D341Med (cell line): ENCODE results near the gene LYPLAL1.
A peak's percentile ranks its signal among the peaks of the same experiment; 100 is the strongest.
"Not testable (repeated sequence)": the region's sequence is repeated elsewhere in the genome, so short reads cannot be mapped to it uniquely, and the experiment has no call there.

Source experiments
- DNase-seq: peaks from one replicate; pipeline ENCODE4 v3.0.0; 2012; ENCODE audit warnings: low spot score

LYPLAL1 gene

DNA sequence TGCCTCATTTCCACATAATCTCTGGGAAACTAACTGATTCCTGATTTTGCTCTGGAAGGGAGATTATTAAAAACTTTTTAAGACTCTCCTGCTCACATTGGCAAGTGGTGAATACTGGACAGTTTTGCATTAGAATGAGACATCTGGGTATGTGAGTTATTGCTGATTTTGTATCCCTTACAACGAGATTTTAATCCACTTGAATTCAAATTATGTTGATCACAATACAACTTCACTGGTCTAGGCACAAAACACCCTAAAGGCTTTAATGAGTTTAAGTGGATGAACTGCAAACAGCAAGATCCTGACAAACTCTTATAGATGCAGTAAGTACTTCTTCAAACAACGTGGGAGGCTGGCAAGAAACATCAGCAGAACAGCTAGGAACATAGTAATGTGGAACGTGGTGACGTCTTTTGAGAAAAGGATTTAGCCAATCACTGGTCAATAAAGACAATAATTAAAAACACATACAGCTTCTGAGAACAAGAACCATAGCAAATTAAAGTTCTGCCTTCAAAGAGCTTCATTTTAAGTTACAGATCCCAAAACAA is 10.2 kb upstream of the LYPLAL1 start:
- DNase-seq: no peak

DNA sequence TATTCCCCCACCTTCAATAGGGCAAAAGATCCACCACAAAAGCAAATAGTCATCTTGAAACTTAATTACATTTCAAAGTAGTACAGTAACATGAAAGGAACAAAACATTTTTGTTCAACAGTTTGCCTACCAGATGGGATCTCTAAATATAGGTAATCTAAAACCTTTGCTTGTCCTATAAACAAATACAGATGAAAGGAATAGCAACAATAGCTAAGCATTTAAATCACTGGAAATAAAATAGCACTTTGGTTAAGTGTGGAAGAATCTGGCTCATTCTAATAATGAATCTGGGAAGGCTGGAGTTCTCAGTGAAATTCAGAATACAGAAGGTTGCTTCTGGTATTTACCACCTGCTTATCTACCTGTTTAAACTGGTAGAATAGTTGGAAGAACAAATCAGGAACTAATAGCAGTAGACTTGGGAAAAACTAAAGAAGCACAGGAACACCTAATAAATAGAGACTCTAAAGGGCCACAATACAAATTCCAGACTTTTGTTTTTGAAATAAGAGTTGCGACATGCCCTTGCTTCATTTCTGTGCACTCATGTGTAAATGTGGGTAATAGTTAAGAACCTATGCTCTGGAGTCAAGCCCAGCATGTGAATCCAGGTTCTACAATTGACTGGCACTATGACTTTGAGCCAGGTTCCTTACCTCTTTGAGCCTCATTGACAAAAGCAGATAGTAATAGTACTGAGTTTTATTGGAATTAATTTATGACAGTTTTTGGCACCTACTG is 2.3 kb upstream of the LYPLAL1 start:
- no peak for DNase-seq

DNA sequence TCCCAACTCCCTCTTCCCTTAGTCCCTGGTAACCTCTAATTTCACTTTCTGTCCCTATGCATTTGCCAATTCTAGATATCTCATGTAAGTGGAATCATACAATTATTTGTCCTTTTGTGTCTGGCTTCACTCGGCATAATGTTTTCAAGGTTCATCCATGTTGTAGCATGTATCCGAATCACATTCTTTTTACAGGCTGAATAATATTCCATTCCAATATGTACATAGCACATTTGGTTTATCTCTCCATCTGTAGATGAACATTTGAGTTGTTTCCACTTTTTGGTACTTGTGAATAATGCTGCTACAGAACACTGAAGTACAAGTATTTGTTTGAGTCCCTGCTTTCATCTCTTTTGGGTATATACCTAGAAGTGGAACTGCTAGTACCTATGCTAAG is 857 bp upstream of the LYPLAL1 start:
- no peak for DNase-seq

DNA sequence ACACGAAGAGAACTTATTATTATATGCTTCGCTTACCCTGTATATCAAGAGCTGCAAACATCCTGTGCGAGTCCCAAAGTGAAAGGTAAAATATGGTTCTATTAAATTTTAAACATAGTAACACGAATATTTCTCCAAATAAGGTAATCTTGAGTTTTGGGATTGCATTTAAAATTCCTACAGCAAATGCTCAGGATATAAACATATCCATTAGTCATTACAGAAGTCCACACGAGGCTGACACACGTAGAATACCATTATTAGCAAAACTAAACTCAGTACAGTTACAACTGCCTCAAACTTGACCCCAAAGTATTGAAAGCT is 282 bp upstream of the LYPLAL1 start:
- DNase-seq: no peak

DNA sequence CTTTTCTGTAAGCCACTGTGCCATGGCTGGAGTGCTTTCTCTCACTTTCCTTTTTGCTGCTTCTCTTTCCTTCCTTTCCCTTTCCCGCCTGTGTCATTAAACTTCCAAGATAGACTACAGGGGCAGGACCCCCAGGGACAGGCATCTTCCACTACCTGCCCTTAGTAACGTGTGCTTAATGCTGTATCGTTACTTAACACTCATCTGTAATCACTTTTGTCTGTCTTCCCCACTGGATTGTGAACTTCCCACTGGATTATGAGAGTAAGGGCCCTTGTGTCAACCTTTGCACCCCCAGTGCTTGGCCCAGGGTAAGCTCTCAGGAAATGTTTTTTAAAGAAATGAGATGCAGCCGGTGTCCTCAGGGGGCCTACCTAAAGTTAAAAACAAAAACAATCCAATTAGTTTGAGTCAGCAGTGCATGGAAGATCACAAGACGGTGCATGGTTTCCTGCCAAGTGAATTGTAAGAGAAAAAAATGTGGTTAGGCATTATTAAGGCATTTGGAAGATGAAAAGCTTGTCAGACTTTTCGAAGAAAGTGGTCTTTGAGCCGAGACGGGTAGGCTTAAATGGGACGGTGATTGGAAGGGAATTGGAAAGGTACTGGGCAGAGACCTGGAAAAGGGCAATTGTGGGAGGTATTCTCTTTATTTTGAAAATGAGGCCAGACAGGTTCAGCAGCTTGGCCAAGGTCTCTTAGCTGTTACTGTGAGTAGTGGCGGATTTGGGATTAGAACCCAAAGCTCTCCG is 958 bp downstream of the LYPLAL1 start:
- peak; percentile 51 for DNase-seq

DNA sequence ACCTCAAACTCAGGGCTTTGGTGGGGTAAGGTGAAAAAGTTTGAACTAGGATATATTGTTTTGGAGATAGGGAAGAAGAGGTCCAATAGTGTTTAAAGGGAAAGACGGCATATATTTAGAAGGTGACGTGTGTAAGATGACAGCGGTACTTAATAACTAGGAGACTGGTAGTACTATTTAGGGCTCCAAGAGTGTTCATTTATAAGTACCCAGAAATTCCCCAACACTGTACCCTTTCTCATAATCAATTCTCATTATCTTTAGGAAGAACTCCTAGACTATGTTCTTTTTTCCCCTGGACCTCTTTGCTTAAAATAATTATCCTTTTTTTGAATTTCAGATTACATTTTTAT is 1.5 kb downstream of the LYPLAL1 start:
- no peak for DNase-seq

DNA sequence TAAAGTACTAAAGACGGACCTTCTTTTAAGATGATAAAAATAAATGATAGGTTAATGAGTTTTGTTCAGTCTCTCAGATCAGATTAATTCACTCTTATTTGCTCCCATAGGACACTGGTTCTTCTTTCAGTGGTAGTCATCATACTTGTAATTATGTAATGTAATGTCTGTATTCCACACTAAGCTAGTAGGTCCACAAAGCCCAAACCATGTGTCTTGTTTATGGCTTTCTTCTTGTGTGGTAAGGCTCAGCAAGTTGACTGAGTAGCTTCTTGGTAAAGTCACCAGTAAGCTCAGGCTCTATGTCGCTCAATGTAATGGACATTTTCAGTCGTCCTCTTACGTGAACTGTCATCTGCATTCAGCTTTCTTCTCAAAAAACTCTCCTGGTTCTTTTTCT is 2.5 kb downstream of the LYPLAL1 start:
- DNase-seq: no peak

DNA sequence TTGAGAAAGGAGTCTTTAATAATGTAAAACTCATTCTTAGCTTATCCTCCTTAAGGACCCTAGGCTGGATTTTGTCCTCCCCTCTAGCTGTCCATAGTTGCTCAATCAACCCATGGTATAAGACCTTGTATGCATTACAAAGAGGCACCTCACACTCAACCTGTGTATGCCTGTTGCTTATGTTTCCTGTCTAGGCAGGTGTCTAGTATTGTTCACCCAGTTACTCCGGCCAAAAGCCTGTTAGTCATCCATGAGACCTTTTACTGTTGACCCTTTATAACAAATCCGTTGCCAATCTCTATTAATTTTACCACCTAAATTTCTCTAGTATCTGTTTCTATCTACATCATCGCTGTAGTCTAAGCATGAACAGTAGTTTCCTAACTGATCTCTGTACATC is 3.7 kb downstream of the LYPLAL1 start:
- no peak for DNase-seq

DNA sequence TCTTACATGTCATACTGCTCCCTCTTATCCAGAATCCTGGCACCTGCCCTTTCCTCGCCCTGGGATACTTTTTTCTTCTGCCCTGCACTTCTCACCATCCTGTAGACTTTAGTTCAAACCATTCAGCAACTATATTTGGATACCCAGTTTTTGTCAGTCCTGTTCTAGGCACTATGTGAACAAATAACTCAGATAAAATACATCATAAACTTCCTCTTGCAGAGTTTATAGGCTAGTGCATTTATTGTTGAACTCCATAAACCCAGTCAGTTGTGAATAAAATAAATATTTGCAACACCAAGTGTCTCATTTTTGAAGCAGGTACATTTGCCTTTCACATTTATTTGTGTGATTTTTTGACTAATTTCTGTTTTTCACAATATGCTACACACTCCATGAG is 4.3 kb downstream of the LYPLAL1 start:
- DNase-seq: no peak

DNA sequence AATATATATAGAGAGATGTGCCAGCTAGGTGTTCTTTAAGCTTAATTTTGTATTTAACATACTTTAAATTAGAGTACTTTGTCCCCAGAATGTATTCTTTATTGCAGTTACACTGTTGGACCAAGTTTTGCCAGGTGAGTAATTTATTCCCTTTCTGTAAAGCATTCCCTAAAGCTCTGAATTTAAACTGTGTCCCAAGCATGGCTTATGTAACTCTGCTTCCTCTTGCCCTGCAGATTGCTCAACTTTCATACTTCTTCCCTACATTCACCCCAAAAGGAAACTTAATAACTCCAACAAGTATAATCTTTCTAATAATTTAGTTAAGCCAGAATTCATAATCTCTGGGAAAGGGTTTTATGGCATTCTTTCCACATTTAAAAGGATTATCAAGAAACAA is 5.6 kb downstream of the LYPLAL1 start:
- DNase-seq: no peak

DNA sequence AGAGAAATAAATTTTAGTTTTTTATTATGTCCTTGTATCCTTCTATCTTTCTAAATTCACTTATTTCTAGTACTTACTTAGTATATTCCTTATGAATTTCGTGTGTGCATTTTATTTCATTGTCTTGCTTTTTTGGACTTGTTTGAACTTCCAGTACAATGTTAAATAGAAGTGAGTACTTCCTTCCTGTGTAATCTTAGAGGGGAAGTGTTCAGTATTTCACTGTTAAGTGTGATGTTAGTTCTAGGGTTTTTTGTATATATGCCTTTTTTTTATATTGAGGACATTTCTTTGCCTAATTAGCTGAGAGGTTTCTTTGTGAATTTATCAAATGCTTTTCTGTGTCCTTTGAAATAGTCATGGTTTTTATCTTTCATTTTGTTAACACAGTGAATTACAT is 10.7 kb downstream of the LYPLAL1 start:
- DNase-seq: no peak

DNA sequence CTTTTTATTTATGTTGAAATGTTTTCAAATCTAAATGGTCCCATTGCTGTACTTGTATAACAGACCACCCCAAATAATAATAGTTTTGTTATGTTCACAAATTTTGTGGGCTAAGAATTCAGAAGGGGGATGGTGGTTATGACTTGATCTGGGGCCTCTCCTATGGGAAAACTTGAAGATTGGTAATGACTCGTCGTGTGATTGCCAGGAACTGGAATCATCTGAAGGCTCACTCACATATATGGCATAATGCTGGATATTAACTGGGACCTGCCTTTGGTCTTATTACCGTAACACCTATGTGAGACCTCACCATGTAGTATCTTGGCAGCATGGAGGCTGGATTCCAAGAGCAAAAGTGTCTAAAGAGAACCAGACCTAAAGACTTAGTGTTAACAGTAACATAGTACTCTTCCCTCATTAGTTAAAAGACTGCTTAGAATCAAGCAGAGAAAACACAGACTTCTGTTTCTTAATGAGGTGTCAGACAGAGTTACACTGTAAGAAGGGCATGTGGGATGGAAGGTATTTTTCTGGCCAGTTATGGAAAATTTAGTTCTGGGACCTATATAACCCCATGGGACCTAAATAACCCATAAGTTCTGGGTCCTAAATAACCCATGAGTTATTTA is 11.9 kb downstream of the LYPLAL1 start:
- DNase-seq: no peak

DNA sequence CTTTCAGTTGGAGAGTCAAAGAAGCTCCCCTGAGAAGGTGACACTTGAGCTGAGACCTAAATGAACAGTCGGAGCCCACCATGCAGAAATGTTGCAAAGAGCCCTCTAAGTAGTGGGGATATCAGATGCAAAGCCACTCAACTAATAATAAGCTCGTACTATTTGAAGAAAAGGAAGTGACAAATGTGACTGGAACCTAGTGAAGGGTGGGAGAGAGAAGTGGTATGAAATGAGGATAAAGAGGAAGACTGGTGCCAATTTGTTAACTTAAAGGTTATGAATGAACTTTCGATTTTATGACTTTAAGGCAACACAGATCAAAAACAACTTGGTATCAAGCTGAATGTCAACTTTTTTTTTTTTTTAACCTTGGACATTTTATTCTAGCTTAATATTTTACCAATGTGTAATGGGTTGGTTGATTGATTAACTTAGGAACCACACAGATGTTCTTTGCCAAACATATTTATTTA is 14.7 kb downstream of the LYPLAL1 start:
- DNase-seq: no peak

DNA sequence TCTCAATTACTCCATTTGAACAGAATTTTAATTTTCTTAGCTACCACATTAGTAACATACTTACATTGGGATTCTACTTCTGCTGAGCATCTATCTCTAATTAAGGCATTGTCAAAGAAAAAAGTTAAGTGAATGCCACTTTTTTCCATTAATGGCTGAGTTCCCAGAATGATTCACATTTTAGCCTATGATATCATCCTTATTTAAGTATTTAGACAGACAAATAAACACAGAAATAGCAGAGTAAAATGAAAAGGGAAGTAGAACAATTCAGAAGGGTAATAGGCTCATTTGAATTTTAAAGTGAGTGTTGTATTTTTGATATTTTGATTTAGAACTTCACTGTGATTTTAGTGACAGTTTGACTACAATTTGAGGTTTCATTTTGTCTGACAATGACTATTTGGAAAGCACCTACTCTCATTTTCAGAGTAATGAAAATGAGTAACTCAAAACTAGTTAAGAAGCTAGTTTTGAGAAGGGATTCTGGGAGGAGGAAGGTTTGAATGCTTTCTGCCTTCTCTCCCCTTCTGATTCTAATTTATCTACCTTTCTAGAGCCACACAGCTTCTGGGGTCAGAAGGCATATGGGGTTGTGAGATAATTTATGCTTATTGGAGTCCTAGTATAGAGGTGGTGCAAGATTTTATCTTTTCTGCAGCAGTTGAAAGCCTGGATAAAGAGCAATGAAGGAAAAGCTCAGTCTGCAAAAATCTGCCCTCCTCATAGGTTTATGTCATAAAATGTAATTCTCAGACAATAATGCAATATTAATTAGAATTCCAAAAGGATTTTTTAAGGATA is 15.5 kb downstream of the LYPLAL1 start:
- no peak for DNase-seq

DNA sequence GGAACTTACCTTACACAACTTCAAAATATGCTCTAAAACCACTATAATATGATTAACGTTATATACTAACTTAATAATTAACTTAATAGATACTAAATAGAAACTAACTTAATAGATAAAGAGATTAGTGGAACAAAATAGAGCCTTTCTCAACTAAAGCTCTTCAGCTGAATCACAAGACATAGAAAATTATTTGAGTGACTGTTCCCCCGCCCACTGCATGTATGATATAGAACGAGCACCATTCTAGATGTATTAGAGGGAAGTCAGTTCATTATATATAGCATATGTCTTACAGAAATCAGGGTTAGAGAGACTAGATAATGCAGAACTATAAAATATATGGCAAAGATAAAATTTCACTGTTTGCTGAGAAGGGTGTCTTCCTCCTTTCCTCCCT is 16.3 kb downstream of the LYPLAL1 start:
- DNase-seq: no peak

DNA sequence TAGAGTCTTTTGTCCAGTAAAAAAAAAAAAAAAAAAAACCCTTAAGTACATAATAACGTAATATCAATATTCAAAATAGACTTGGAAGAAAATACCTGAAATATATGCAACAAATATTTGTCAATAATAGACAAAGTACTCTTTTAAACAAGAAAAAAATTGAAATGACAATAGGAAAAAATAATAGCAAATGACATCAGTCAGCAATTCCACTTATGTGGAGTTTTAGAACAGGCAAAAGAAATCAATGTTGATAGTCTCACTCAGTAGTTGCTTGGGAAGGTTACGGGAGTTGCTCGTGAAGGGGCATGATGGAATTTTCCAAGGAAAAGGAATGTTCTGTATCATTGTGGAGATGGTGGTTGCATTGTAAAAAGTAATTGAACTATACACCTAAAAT is 16.9 kb downstream of the LYPLAL1 start:
- no peak for DNase-seq

DNA sequence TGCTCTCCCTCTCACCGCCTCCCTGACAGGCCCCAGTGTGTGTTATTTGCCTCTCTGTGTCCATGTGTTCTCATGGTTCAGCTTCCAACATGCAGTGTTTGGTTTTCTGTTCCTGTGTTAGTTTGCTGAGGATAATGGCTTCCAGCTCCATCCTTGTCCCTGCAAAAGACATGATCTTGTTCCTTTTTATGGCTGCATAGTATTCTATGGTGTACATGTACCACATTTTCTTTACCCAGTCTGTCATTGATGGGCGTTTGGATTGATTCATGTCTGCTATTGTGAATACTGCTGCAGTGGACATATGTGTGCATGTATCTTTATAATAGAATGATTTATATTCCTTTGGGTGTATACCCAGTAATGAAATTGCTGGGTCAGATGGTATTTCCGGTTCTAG is 22.2 kb downstream of the LYPLAL1 start:
- DNase-seq: not testable (repeated sequence)

DNA sequence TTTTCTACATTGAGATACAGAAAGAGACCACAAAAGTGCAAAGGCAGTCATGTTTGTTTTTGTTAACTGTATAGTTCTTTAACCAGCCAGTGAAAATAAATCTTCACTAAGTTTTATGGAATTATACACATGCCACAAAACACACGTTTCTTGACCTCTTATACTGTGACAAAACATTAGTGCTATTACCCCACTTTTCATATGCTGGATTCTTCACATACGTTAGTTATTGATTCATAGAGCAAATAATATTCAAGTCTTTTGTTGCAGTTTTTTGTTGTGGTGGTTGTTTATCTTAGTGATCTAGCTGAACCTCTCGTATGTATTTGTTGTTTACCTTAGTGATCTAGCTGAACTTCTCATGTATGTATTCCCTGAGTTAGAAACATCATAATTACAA is 28.0 kb downstream of the LYPLAL1 start:
- DNase-seq: no peak

DNA sequence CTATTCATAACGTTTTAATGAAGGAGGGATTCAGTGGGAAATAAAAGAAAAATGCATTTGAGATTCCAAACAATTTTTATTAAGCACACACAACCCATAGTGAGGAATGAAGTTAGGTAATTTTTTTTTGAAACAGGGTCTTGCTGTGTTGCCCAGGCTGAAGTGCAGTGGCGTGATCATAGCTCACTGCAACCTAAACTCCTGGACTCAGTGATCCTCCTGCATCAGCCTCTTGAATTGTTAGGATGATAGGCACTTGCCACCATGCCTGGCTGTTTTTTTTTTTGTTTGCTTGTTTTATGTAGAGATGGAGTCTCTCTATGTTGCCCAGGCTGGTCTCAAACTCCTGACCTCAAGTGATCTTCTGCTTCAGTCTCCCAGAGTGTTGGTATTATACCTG is 28.9 kb downstream of the LYPLAL1 start:
- no peak for DNase-seq

DNA sequence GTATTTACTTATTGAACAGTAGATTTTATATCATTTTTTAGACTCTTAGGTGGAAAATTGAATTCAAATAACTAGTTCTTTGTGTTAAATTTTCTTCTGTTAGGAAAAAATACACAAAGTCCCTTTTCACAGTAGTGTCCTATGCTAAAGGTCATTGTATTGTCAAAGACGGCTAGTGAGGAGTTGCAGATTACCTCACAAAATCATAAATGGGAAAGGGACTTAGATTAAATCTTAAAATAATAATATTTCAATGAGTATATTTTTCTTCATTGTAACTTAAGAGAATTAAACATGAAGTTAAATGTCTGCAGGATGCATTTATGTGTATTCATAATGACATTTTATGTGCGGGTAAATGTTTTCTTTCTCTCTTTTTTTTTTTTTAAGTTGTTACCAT is 32.7 kb downstream of the LYPLAL1 start:
- DNase-seq: no peak

DNA sequence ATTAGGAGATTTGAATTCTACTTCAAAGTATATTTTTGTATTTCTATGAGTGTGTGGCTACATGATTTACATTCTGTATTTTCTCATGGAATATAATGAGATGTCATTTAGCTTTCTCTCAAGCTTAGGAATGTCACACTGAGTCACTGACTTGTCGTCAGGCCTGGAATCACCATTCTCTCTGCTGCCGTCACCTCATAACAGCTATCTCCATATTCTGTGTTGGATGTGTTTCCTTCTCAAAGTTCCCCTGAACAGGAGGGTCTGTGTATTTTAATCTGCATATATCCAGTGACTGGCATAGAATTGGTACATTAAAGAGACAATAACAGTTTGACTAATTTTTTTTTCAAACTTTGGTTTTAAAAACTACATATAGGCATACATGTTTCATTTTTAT is 35.9 kb downstream of the LYPLAL1 start:
- DNase-seq: no peak

DNA sequence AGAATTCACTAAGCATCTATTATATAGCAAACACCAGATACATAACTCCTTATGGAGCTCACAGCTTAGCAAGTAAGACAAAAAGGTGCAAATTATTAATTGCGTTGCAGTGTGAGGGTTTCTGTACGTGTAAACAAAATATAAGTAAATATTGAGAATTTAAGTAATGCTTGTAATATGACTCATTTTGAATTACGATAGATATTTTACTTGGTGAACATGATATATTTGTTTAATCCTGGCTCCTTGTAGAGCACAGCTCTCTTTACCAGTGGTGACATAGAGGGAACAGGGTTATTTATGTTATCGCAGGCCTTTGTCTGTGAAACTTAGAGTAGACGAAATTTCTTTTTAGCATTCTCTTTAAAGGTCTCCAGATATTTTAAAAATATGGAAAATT is 36.4 kb downstream of the LYPLAL1 start:
- DNase-seq: no peak
